Stimulated activated CD4-positive, alpha-beta T cell treated with anti-CD3 and anti-CD28 coated beads, Interleukin-2, amount 100 ng/mL, for 48 hours (primary cell): ENCODE measurements around the gene EMC1.
"Not testable (repeated sequence)": the region's sequence is repeated elsewhere in the genome, so short reads cannot be mapped to it uniquely, and the experiment has no call there.

Source experiments
- DNase-seq, 2 donors: peaks; one replicate each; pipeline ENCODE4 v3.0.0-alpha.2; 2020

The EMC1 gene

DNA sequence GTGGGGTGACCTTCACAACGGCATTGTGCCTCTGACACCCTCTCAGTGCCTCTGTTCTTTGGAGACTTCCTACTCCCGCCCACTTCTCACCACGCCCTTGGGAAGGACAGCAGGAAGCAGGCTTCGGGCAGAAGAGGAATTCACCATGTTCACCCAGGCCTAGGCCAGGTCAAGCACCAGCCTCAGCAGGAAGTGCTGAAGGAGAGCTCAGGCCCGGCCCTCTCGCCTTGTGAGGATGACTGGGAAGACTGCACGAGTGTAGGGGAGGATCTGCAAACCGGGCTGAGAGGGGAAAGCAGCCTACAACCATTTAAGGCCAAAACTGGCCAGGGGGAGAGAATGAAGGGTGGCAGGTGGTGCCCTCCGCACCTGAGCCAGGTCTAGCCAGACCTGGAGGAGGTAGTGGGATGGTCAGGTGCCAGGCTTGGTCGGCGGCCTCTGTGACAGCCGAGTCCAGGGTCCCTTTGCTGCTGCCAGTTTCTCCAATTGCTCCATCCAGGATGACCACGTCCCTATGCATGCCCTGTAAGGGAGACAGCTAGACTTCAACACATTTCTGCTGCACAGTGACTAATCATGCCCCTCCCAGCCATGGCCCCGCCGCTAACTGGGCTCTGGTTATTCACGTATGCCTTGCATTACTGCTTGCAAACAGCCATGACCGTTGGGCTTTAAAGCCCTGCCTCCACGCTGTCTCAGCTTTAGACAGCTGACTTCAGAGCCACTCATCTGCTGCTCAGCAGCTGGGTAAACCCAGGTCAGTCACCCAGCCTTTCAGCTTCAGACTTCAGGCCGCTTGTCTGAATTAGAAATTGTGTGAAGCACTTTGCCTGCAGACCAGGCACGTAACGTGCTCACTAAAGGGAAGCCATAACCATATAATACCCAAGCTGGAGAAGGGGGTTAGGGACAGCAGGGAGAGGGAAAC lies 9.2 kb upstream of the EMC1 start:
- DNase-seq: no peak

DNA sequence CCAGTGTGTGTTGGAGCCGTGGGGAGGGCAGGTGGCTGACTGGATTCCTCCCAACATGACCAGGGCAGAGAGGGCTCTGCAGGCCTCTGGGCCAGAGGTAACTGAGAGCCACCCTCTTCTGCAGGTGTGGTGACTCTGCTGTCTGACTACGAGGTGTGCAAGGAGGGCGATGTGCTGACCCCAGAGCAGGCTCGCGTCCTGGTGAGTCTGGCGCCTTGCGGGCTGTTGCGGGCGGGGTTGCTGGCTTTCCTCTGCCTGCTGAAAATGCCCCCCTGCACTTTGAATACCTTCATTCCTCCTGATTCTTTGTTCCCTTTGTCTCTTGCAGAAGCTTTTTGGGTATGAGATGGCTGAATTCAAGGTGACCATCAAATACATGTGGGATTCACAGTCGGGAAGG lies 7.0 kb upstream of the EMC1 start:
- DNase-seq: no peak

DNA sequence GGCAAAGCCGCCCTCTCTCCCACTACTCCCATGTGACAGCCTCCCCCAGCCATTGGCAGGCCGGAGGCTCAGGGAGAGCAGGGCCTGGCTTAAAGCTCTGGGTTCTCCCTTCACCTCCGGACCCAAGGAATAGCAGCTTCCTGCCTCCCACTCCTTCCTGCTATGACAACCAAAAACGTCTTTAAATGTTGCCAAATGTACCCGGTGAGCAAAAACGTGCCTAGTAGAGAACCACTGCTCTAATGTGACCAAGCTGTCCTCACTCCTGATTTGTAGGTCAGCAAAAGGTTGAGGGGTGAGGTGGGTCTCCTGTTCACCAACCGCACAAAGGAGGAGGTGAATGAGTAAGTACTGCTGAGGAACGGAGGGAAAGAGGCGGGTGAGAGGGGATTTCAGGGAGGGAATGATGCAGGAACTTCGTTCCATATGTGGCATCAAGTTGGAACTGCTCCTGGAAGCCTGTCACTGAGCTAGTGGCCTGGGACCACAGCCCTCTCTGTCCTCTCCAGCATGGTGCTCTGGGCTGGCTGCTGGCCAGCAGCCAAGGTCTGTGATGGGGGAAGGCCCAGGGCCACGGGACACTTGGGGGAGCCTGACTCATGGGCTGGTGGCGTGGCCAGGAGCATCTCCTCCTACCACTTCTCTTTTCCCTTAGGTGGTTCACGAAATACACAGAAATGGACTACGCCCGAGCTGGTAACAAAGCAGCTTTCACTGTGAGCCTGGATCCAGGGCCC lies 6.0 kb upstream of the EMC1 start:
- DNase-seq: peak in 1 of 2 donors; percentile 34

DNA sequence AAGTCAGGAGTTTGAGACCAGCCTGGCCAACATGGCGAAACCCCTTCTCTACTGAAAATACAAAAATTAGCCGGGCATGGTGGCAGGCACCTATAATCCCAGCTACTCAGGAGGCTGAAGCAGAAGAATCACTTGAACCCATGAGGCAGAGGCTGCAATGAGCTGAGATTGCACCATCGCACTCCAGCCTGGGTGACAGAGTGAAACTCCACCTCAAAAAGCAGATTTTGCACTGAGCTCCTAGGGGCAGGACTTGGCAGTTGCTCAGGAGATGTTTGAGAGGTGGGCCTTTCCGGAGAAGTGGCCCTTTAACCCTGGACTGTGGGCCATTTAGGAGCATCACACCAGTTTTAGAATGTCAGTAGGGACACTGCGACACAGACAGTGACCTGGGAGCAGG lies 5.0 kb upstream of the EMC1 start:
- DNase-seq: not testable (repeated sequence)

DNA sequence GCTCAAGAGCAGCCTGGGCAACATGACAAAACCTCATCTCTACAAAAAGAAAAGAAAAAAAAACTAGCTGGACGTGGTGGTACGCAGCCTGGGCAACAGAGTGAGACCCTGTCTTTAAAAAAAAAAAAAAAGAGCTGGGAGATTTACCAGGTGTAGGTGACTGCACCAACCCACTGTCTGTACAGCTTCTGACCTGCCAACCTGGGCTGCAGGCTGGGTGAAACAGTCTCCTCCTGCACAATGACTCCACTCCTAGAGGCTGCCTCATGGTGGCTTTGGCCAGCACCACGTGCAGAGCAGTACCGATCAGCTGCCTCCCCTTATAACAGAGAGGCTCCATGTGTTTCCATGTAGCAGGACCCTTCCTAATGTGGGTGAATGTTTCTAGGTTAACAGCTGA lies 4.0 kb upstream of the EMC1 start:
- DNase-seq: no peak

DNA sequence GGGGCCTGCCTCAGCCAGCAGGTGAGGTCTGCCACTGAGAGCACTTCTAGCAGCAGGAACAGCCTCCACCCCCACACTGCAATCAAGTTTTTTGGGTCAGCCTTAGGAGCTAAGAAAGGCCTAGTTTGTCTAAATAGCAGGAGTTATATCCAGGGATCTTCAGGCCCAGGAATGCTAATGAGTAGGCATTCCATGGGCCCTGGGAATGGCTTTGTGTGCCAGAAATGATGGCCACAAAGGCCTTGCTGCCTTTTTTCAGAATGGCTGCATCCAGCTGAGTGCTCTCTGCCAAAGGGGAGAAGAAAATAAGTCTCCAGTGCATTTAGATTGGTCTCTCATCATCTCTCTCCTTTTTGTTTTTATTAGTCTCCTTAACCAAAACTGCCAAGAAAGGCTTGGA lies 3.1 kb upstream of the EMC1 start:
- no peak for DNase-seq

DNA sequence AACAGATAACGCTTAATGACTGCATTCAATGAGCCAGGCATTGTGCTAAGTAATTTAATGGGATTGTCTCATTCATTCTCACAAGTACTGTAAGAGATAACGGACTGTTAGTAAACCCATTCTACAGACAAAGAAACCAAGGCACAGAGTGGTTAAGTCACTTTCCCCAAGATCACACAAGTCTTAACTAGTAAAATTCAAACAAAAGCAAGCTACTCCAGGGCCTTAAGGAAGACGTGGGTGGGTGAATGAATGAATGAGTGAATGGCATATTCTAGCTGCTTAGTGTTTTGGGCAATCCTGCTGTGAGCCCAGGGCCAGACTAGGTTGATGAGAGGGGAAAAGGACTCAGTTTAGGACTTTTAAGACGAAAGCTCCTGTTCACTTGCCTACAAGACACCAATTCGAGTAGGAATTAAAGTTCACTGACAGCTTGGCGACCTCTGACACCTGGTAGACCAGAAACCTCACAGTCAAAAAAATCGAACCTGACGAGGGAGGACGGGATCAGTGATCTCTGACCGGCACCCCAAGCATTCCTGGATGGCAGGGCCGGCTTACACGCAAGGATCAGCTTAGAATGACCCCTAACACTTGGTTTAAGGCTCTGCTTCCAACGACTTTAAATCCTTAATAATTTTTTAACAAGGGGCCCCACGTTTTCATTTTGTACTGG lies 557 bp downstream of the EMC1 start:
- no peak for DNase-seq

DNA sequence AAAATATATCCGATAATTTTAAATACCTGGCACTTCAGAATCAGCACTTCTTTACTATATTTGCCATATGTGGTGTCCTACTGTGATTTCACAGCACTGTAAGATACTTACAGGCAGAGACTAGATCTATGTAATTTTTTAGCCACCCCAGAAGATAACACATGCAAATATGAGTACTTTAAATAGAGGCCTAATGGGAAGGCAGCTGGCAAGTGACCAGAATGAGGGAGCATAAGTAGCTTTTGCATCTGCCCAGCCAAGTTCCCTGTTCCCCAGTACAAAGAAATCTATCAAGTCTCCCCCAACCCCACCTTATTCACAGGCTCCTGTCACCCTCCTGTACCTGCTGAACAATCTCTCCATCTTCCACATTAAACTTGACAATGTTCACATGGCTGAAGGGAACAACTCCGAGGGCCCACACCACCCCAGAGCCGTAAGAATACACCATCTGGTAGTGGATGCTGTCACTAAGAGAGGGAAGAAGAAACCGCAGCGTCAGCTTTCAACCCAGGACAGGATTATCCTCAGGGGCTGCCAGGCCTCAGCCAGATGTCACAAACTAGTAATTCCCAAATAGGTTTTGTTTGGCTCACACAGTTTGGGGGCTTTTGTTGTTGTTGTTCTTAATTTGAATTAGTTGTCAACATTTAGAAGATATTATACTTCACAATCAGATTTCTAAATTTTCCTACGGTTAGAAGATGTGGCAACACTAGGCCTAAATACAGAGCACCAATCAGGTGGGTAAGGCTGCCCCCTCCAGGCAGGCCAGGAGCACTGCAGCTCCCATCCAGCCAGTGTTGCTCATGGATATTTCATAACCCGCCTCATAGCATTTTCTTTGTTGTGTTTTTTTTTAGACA lies 10.4 kb downstream of the EMC1 start:
- DNase-seq: peak; percentile 72 to 73

DNA sequence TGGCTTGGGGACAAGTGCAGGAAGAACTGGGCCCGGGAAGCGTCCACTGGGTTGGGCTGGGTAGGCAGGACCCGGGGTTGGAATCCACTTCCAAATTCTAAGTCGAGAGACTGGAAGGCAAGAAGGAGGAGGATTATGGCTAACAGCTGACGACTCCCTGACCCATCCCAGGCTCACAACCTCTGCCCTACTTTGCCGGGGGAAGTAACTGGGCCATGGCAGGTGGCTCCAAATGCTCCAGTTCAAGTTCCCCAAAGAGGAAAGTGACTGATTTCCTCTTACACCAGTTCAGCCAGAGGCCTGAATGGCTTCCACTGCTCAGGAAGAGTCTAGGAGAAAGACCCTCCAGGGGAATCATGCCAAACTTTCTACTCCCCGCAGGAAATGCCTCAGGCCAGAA lies 11.4 kb downstream of the EMC1 start:
- DNase-seq: no peak

DNA sequence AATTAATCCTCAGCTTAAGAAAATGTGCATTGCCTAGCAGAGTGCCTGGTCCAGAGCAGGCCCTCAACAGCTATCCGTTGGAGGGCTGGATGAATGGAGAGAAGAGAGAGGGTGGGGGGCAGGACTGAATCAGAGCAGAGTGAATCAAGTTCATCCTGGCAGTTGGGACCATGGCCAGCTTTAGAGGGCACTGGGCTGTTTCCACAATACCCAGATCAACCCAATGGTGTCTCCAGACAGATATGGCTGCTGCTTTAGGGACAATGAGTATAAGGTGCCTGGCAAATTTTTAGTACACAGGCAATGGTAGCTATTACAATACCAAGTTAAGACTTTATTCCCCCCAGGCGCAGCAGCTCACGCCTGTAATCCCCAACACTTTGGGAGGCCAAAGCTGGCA lies 17.1 kb downstream of the EMC1 start:
- DNase-seq: no peak

DNA sequence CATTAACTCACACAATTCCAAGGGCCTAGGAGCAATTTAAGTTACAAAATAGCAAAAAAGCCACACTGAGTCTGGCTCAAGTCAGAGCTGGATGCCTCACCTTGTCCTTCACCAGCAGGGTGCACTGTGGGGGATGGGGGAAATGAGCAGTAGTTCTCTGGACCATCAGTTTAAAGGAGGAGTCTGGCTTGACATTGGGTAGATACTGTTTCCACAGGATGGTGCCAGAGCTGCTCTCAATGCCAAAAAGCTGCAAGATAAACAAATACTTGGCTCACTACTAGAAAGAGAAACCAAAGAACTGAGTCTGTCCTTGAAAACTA lies 18.8 kb downstream of the EMC1 start:
- DNase-seq: no peak

DNA sequence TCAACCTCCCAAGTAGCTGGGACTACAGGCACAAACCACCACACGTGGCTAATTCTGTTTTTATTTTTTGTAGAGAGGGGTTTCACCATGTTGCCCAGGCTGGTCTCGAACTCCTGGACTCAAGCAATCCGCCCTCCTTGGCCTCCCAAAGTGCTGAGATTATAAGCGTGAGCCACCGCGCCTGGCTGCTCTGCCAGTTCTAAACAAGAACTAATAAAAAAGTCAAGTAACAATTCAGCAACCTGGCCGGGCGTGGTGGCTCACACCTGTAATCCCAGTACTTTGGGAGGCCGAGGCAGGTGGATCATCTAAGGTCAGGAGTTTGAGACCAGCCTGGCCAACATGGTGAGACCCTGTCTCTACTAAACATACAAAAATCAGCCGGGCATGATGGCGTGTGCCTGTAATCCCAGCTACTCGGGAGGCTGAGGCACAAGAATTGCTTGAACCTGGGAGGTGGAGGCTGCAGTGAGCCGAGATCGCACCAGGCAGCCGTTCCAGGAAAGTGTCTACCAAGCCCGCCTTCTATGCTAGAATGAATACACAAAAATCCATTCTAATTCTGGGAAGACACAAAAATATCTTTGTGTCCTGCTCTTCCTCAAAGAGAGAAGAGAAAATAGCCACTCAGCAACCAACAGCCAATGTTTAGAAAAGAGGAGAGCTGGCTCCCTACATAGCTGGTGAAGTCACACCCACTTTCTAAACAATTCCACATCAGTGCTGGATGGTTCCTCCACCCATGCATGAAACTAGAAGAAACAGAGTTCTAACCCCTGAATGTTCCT lies 19.4 kb downstream of the EMC1 start:
- DNase-seq: not testable (repeated sequence)

DNA sequence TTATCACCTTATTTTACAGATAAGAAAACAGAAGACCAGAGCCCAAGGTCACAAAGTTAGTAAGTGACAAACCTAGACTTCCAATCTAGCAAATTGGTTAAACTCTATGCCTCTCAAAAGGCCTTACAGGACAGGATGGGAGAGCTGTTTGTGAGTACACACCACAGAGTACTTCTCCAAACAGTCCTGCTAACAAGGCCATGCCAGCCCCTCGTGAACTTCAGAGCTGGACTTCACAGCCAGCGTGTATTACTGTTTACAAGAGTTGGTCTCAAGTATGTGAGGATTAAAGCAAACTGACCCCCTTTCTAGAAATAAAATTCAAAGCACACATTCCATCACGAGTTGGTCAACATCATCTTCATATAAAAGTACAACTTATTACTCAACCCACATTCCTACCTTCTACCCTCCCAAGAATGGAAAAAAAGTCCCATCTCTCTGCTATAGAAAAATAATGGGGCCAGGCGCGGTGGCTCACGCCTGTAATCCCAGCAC lies 21.4 kb downstream of the EMC1 start:
- DNase-seq: no peak

DNA sequence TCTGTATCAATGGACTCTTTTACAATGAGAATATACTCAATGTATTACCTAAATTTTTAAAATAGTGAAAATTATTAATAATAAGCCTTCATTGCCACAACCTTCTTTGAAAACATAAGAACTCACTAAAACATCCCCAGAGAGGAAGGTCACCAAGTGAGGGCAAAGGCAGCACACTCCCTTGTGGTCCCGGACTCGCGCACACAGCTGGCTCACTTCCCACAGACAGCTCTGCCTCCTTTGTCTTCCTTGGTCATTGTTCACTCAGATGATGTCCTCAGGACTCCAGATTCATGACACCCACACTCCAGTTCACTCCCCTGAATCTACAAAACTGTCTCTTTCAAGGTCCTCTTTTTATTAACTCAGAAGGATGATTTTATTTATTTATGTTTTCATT lies 22.1 kb downstream of the EMC1 start:
- DNase-seq: no peak

DNA sequence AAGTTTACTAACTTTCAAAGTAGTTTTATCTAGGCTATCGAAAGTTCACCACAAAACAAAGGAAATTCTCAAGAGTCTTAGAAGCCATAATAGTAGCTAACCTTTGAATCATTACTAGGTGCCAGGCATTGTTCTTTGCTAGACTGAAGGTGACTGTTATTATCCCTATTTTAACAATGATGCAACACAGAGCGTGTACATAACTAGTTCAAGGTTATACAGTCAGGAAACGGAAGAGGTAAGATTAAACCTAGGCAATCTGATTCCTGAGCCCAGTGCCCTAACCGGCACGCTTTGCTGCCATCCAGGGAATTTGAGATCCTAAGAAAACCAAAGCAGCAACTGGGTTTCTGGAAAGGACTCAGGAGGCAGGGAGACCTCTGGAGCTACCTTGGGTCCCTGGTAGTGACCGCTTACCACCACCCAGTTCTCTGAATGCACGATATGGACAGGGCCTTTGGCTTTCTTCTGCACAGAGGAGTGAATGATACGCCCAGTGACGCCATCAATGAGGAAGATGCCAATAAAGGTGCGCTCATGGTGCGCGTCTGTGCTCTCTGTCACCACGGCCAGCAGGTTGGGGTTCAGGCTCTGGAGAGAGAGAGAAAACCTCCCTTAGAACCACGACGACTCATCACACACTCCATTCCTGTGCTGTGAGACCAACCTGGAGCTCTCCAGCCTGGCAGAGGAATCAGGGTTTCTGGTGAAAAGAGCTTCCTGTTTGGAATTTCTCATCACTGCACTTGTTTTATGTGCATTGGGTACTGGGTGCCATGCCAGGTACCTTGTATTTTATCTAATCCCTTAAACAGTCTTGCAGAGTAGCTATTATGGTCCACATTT lies 28.1 kb downstream of the EMC1 start:
- DNase-seq: no peak

DNA sequence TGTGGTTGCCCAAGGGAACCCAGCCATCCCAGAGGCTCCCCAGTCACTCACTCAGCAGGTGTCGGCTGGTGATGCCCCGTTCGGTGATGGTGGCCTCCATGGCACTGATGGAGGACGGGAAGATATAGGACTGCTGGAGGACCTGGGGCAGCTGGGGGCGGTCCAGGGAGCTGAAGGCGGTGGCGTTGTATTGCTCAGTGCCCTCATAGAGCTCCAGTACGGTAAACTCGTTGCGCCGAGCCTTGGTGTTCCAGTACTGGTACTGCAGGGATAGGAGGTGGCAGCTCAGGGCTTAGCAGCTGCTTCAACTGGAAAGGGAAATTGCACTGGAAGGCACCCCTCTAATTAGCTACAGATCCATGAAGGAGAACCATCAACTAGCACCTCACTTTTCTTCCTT lies 28.8 kb downstream of the EMC1 start:
- DNase-seq: no peak

DNA sequence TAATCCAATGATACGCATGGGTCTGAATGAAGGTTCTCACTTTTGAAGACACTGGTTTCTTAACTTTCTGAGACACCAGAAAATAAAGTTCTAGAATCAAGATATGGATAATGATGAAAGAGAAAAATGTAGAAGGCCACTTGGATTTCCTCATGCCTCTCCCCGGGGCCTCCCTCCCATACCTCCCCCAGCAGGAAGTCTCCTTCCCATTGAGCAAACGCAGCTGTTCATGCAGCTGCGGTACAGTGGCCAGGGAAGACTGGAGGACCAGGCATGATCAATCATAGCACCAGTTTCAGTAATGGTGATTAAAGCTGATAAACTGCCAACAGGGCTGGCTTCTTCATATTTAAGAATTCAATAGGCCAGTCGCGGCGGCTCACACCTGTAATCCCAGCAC lies 30.3 kb downstream of the EMC1 start:
- DNase-seq: no peak

DNA sequence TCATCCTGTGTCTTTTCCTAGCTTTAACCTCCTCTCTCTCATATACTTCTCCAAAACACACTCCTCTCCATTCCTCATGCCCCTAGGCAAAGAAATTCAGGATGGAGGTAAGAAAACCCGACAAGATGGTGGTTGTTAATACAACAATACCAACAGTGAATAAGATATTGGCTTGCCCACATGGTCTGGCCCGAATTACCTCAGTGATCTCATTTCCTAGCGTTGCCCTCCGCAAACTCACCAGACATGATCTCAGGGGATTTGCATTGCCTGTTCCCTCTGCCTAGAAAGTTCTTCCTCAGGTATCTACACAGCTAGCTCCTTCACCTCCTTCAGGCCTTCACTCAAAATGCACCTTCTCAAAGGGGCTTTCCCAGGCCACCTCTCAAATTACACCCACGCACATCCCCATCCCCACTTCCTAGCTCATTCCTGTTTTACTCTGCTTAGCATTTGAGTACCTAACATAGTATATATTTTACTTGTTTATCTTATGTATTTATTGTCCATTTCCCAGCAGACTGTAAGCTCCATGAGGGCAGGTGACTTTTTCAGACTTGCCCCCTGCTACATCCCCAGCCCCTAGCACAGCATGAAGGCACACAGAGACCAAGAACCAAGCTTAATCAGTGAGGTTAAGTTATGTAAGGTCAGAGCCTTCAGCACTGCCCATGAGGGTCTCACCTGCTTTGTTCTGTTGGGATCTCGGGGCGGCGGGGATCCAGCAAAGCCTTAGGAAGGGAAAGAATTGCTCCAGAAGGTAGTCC lies 31.1 kb downstream of the EMC1 start:
- no peak for DNase-seq

DNA sequence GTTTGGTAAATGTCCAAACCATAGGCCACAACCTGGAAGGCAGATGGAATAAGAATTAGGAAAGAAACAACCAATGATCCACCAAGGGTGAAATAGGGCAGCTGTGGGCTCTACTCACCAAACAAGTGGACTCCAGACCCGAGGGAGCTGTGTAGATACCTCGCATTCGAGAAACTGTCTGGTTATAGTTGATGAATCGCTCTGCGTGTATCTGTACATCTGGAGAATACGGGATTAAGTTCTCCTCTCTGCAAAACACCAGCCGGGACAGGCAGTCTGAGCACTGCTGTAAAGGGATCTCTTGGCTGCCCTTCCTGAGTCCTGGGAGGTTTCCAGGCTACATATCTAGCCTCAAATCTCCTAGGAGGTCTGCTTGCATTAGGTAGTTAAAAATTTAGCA lies 31.9 kb downstream of the EMC1 start:
- DNase-seq: no peak

DNA sequence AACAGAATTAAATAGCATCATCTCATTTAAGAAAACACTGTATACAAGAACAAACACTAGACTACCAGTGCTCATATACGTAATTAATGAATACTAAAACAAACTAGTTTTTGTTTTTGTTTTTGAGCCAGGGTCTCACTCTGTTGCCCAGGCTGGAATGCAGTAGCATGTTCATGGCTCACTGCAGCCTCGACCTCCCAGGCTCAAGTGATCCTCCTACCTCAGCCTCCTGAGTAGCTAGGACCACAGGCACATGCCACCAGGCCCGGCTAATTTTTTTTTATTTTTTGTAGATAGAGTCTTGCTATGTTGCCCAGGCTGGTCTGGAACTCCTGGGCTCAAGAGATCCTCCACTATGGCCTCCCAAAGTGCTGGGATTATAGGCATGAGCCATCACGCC lies 34.7 kb downstream of the EMC1 start:
- not testable (repeated sequence) for DNase-seq
